Skin epidermis (tissue), 12 donors: Measurements from ENCODE around the gene NLRP6.
A peak's percentile ranks its signal among the peaks of the same experiment; 100 is the strongest.

Source experiments
- H3K27ac ChIP-seq, 21 experiments: fragments of 200-600 bp; sonication (generic) in 11 of 21; one replicate each; pipeline ENCODE4 v1.5.0; 2020; ENCODE audit warnings: mild to moderate bottlenecking in 3 of 21, inconsistent platforms in 2 of 21, moderate library complexity in 2 of 21
- H3K4me3 ChIP-seq, 7 experiments: fragments of 200-600 bp; sonication (generic) in 2 of 7; one replicate each; pipeline ENCODE4 v1.5.0; 2020; ENCODE audit warnings: inconsistent platforms in 2 of 7, mild to moderate bottlenecking in 2 of 7, moderate library complexity in 1 of 7

The NLRP6 gene

DNA sequence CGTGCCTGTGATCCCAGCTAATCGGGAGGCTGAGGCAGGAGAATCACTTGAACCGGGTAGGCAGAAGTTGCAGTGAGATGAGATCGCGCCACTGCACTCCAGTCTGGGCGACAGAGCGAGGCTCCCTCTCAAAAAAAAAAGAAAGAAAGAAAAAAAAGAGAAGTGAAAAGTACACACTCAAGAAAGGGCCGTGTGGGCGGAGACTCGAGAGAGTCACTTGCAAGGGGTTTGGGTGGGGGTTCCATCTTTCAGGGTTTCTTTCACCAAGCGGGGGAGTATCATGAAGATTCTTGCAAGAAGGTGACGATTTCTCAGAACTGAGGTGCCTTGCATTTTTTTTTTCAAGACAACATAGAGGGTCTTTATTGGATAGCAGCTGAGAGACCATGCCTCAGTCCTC lies 25.2 kb downstream of the NLRP6 start:
- H3K27ac ChIP-seq, result no peak overlapping the region
- H3K4me3 ChIP-seq, result no peak overlapping the region

GRCh38 chr11:304061-304506 lies 25.9 kb downstream of the NLRP6 start:
- Histone ChIP-seq H3K4me3 (no peak overlapping the region), H3K27ac (no peak overlapping the region)

DNA sequence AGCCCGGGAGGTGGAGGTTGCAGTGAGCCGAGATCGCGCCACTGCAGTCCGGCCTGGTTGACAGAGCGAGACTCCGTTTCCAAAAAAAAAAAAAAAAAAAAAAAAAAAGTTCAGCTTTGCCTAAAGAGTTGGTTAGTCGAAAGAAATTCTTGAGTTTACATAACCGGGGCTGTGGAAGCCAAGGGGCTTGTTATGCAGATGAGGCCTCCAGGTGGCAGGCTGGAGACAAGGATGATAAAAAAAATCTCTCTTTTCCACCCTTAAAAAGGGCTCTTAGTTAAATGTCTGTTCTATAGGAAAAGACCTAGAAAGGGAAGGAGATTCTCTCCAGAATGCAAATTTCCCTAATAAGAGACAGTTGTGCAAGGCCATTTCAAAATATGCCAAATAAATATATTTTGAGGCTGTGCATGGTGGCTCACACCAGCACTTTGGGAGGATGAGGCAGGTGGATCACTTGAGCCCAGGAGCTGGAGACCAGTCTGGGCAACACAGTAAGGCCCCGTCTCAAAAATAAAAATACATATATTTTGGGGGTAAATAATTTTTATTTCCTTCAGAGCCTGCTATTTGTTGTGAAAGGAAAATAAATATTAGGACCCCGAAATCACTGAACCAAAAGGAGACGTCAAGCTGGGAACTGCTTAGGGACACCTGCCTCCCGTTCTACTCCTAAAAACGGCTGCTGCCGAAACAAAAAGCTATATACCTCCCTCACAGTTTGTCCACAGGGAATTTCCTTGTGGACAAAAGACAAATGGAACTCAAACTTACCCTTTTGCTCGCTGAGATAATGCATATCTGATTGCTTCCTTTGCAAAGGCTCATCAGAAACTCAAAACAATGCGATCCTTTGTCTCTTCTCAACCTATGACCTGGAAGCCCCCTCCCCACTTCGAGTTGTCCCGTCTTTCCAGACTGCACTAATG lies 27.0 kb downstream of the NLRP6 start:
- no peak overlapping the region for H3K27ac ChIP-seq
- H3K4me3 ChIP-seq, result no peak overlapping the region

- no peak overlapping the region for H3K4me3 ChIP-seq
Observed at GRCh38 chr11:305844-306211, 27.6 kb downstream of the NLRP6 start.

GRCh38 chr11:306645-307371 lies 28.6 kb downstream of the NLRP6 start:
- Histone ChIP-seq H3K4me3 (no peak overlapping the region), H3K27ac (peak overlapping the region in 19 of 21 experiments; percentile 62 to 93 (median 82))

More at GRCh38 chr11:305844-306211, 27.6 kb downstream of the NLRP6 start:
- H3K27ac ChIP-seq, result peak overlapping the region in 8 of 21 experiments; percentile 35 to 87 (median 72)

GRCh38 chr11:307766-308708 lies 29.8 kb downstream of the NLRP6 start, which contains the start of gene IFITM2:
TSS of gene IFITM2 (plus strand) at chr11:307816. CDS start at chr11:308193, 377 bp downstream.
- peak within 1 kb of the TSS in 19 of 21 experiments; percentile 68 to 93 (median 85) for H3K27ac ChIP-seq

DNA sequence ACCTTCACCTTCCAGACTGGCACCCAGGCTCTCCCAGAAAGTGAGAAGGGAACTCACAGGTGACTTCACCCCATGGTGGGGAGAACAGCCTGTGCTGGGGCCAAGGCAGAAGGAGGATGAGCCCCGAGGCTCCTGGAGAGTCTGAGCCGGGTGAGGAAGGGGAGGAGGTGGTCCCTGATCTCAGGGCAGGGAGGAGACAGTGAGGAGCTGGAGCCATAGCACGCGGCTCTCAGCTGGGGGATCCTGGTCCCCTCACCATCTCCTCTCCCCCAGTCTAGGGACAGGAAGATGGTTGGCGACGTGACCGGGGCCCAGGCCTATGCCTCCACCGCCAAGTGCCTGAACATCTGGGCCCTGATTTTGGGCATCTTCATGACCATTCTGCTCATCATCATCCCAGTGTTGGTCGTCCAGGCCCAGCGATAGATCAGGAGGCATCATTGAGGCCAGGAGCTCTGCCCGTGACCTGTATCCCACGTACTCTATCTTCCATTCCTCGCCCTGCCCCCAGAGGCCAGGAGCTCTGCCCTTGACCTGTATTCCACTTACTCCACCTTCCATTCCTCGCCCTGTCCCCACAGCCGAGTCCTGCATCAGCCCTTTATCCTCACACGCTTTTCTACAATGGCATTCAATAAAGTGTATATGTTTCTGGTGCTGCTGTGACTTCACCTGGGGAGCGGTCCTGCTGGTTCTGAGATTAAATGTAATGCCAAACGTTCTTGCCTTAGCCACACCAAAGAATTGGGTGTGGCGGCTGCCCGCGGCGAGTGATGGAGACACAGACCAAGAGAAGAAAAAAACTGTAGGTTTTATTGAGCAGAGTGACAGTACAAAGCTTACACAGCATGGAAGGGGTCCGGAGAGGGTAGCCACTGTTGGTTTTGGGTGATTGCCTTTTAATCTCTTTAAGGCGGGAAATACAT lies 30.8 kb downstream of the NLRP6 start:
- H3K27ac ChIP-seq, result peak overlapping the region in 20 of 21 experiments; percentile 25 to 93 (median 82)
- peak overlapping the region; percentile 25 to 52 (median 38) for H3K4me3 ChIP-seq

More at GRCh38 chr11:307766-308708, 29.8 kb downstream of the NLRP6 start, which contains the start of gene IFITM2:
- H3K4me3 ChIP-seq, result peak within 1 kb of the TSS; percentile 25 to 52 (median 38)

- Histone ChIP-seq H3K27ac (peak overlapping the region in 20 of 21 experiments; percentile 18 to 93 (median 82)), H3K4me3 (peak overlapping the region; percentile 20 to 52 (median 38))
Observed at GRCh38 chr11:309979-310572, 31.9 kb downstream of the NLRP6 start.

DNA sequence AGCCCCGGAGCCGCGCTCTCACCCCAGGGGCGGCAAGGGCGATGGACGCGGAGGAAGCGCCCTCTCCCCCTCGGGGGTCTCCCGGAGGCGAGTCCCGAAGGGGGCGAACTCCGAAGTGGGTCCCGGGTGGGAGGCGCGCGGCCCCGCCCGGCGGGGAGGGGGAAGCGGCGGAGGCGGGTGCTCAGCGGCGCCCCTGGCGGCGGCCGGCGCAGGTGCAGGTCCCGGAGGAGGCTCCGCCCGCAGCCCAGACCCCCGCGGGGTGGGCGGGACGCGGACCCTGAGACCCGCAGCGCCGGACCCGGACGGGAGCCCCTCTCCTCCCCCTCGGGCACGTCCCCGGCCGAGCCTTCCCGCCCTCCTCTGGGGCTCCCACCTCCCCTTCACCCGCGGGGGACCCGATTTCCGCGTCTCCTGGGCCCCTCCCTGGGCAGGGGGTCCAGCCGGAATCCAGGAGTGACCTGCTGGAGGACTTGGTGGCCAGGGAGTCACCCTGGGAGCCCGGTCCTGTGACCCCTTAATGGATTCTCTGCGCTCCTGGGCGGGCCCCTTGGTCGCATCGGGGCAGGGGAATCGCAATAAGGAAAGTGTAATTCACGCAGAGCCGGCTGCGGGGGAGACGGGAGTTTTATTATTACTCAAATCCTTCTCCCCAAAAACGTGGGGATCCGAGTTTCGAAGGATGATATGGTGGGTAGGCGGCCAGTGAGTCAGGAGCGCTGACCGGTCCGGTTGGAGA lies 33.0 kb downstream of the NLRP6 start:
- peak overlapping the region in 19 of 21 experiments; percentile 65 to 98 (median 86) for H3K27ac ChIP-seq

DNA sequence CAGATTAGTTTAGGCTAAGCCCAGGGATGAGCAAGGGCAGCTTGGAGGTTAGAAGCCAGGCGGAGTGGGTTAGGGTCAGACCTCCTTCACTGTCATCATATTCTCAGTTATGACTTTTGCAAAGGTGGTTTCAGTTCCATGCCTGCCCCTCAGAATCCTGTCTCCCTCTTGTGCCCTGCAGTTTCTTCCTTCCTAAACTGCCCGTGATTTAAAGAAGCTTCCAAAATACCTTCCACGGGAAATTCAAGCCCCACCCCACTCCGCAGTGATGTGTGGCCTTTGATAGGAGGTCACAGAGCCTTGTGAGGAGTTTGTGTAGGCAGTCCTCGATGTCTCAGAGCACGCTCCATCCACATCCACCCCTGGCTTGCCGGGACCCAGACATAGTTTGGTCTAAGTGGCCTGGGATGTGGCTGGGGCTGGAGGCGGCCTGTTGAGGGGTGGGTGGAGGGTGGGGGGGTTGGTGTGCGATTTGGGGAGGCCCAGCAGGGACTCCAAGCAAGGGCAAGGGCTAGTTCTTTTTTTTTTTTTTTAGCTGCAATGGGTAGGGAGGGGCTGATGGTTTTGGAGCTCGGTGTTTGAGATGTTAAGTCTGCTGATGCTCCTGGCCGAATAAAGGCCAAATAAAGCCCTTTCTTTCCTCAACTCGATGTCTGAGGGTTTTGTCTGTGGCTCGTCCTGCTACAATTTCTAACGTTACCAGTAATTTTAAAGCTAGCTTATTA lies 34.0 kb downstream of the NLRP6 start:
- H3K4me3 ChIP-seq, result peak overlapping the region in 4 of 7 experiments; percentile 3 to 60 (median 28)
- peak overlapping the region; percentile 4 to 98 (median 86) for H3K27ac ChIP-seq

More for the DNA sequence above, 33.0 kb downstream of the NLRP6 start:
- H3K4me3 ChIP-seq, result peak overlapping the region in 4 of 7 experiments; percentile 22 to 60 (median 28)

DNA sequence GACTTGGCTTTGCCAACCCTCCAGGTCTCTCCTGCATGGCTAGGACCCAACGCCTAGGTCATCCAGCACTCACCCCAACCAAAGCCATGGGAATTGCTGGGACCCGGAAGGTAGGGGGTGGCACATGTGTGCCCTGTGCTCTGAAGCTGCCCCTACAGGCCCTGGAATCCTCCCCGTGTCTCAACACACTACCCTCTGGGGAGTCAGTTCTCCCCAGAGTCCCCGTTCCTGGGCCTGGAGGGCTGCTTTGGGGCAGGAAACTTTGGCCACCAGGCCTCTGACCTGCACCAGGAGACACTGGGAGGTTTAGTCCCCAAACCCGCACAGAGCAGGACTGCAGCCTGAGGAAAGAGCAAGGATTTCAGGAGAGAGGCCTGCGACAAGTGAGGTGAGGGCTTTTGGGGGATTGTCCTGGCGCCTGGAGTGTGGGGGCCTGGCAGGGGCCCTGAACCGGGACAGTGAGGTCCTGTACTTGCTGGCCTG lies 35.1 kb downstream of the NLRP6 start:
- H3K27ac ChIP-seq, result peak overlapping the region; percentile 67 to 98 (median 87)
- H3K4me3 ChIP-seq, result peak overlapping the region; percentile 36 to 60 (median 53)

- peak within 1 kb of the TSS; percentile 67 to 98 (median 87) for H3K27ac ChIP-seq
- peak within 1 kb of the TSS; percentile 36 to 60 (median 53) for H3K4me3 ChIP-seq
Observed at GRCh38 chr11:313787-314553, 35.8 kb downstream of the NLRP6 start, which contains the start of gene IFITM1. TSS of gene IFITM1 (plus strand) at chr11:314040. CDS start at chr11:314171, 131 bp downstream.

DNA sequence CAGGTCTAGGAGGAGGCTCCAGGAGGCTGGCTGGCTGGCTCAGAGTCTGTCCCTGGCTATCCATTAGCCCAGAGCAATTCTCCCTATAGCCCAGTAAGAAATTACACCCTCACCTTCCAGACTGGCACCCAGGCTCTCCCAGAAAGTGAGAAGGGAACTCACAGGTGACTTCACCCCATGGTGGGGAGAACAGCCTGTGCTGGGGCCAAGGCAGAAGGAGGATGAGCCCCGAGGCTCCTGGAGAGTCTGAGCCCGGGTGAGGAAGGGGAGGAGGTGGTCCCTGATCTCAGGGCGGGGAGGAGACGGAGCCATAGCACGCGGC lies 36.3 kb downstream of the NLRP6 start:
- Histone ChIP-seq H3K4me3 (peak overlapping the region; percentile 36 to 60 (median 53)), H3K27ac (peak overlapping the region; percentile 3 to 98 (median 87))

- peak overlapping the region; percentile 3 to 98 (median 87) for H3K27ac ChIP-seq
- H3K4me3 ChIP-seq, result peak overlapping the region; percentile 36 to 60 (median 53)
Observed at GRCh38 chr11:315051-315481, 36.9 kb downstream of the NLRP6 start.

- peak overlapping the region; percentile 42 to 98 (median 87) for H3K27ac ChIP-seq
- H3K4me3 ChIP-seq, result peak overlapping the region; percentile 36 to 60 (median 53)
Observed at GRCh38 chr11:315516-315994, 37.3 kb downstream of the NLRP6 start.
